Vagina (tissue), 2 donors: Measurements from ENCODE around the gene SCNN1G.

Experiments used
- POLR2A ChIP-seq, 2 donors: fragments of 450-650 bp; IDR thresholded peaks; one replicate each; pipeline ENCODE4 v1.6.1; 2017; ENCODE audit warnings: antibody characterized with exemption in 2 of 2, mild to moderate bottlenecking in 2 of 2, moderate library complexity in 2 of 2
- POLR2AphosphoS5 ChIP-seq, 2 donors: sonication (generic); formaldehyde crosslinking; IDR thresholded peaks; one replicate each; pipeline ENCODE4 v1.9.0; 2017; ENCODE audit warnings: antibody characterized with exemption in 2 of 2, mild to moderate bottlenecking in 2 of 2, low read depth in 1 of 2; ENCODE audit not compliant: insufficient read depth in 1 of 2
- TF ChIP-seq, protein P1 (sequence below), 3 experiments: fragments of 450-650 bp in 2 of 3; fragments of 200-600 bp in 1 of 3; sonication (generic) in 1 of 3; IDR thresholded peaks; one replicate each; pipeline ENCODE4 v1.5.1; 2017 to 2019; ENCODE audit warnings: antibody characterized with exemption in 3 of 3, mild to moderate bottlenecking in 2 of 3, moderate library complexity in 2 of 3

DNA sequence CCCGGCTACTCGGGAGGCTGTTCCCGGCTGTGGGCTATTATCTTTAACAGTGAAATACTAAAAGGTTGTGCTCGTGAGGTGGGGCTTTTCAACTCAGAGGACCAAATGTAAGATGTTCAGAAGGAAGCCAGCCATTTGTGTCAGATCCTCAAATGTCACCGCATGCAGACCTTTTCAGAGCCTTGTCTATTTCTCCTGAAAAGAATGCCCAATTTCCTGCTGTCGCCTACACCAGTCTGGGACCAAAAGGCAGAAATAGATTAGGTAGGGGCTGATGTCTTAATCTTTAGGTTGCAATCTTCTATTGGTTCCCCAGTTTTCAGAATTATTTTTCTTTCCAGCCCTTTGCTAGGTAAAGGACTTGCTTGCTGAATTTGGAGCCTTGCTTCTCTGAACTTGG lies 24.4 kb upstream of the SCNN1G start:
- TF ChIP-seq, protein P1, sequence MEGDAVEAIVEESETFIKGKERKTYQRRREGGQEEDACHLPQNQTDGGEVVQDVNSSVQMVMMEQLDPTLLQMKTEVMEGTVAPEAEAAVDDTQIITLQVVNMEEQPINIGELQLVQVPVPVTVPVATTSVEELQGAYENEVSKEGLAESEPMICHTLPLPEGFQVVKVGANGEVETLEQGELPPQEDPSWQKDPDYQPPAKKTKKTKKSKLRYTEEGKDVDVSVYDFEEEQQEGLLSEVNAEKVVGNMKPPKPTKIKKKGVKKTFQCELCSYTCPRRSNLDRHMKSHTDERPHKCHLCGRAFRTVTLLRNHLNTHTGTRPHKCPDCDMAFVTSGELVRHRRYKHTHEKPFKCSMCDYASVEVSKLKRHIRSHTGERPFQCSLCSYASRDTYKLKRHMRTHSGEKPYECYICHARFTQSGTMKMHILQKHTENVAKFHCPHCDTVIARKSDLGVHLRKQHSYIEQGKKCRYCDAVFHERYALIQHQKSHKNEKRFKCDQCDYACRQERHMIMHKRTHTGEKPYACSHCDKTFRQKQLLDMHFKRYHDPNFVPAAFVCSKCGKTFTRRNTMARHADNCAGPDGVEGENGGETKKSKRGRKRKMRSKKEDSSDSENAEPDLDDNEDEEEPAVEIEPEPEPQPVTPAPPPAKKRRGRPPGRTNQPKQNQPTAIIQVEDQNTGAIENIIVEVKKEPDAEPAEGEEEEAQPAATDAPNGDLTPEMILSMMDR (IDR thresholded peaks at IDR 0.05) = no peak
- TF ChIP-seq POLR2A (IDR thresholded peaks at IDR 0.05) = no peak
- no peak for TF ChIP-seq POLR2AphosphoS5 (IDR thresholded peaks at IDR 0.05; ENCODE audit: insufficient read depth in 1 of 2, low read depth in 1 of 2)
